ENCODE measurements around the gene IL34. TPM values are rescaled to one million over a fixed set of nuclear protein-coding genes. Genes with fewer than 3 reads are reported as not detected.
A peak's percentile ranks its signal among the peaks of the same experiment; 100 is the strongest.

IL34 gene
- total and polyA plus RNA-seq, 3 experiments from 2014 or later, result not detected

GRCh38 chr16:70650216-70650615 is 3.9 kb downstream of the IL34 start:
- H3K27ac ChIP-seq (ENCODE audit: low read depth, low read length), result no peak overlapping the region
- POLR2A ChIA-PET, result no interaction called here
- DNase-seq, result no peak

DNA sequence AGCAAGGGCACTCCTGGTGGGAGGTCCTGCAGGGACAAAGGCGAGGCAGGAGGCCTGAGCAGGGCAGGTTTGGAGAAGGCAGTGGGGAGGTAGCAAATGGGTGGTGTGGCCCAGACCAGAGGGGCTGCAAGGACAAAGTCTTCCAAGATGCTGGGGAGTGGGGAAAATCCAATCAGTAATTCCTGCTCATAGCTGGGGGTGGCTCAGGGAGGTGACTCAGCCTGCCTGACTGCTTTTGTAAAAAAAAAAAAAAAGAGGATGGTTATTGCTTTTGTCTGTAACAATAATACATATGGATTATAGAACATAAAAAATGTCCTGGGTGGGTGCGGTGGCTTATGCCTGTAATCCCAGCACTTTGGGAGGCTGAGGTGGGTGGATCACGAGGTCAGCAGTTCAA is 5.2 kb downstream of the IL34 start:
- no peaks in the 10 kb centered on the region for H3K27me3 ChIP-seq (ENCODE audit: insufficient read depth, low read length, poor library complexity, severe bottlenecking)
- peaks cover 4 to 5% (median 5%) of the 10 kb centered on the region in 3 donors for H3K4me1 Mint-ChIP-seq

More at GRCh38 chr16:70650216-70650615, 3.9 kb downstream of the IL34 start:
- no peaks in the 10 kb centered on the region for H3K36me3 Mint-ChIP-seq
- H3K4me3 Mint-ChIP-seq, result peak overlapping the region in 1 of 7 donors; percentile 34
- Histone ChIP-seq H3K4me3 (ENCODE audit: low read length) (no peak overlapping the region), H3K9me3 (ENCODE audit: low read length) (no peaks in the 10 kb centered on the region), H3K4me1 (ENCODE audit: insufficient read depth, low read length) (peaks cover 5% of the 10 kb centered on the region), H3K27me3 (ENCODE audit: insufficient read depth, low read length, poor library complexity, severe bottlenecking) (no peaks in the 10 kb centered on the region), H3K36me3 (ENCODE audit: insufficient read depth, low read length) (no peaks in the 10 kb centered on the region)
- H3K4me1 Mint-ChIP-seq, result peaks cover 4 to 5% (median 5%) of the 10 kb centered on the region in 3 donors
- H3K27me3 Mint-ChIP-seq, result peaks cover 0 to 2% of the 10 kb centered on the region in 2 donors
- CTCF ChIA-PET, result no interaction called here
- H3K27ac Mint-ChIP-seq, result peak overlapping the region in 2 of 8 donors; percentile 1 to 95
- no peaks in the 10 kb centered on the region for H3K9me3 Mint-ChIP-seq

DNA sequence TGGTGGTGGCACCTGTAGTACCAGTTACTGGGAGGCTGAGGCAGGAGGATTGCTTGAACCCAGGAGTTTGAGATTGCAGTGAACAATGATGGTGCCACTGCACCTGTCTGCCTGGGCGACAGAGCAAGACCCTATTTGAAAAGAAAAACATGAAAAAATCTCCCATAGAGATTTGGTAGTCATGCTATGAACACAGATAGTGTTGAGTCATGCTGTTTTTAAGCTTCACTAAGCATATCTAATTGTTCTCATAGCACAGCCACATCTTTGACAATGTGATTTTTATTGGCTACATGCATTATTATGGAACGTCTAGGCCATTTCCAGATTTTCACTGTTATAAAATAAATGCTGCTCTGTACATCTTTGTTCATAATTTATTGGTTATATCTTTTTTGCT is 6.0 kb downstream of the IL34 start:
- H3K27ac Mint-ChIP-seq, result no peak overlapping the region
- Histone ChIP-seq H3K4me3 (ENCODE audit: low read length) (no peak overlapping the region), H3K27me3 (ENCODE audit: insufficient read depth, low read length, poor library complexity, severe bottlenecking) (no peaks in the 10 kb centered on the region), H3K36me3 (ENCODE audit: insufficient read depth, low read length) (no peaks in the 10 kb centered on the region), H3K9me3 (ENCODE audit: low read length) (no peaks in the 10 kb centered on the region), H3K27ac (ENCODE audit: low read depth, low read length) (no peak overlapping the region), H3K4me1 (ENCODE audit: insufficient read depth, low read length) (peaks cover 5% of the 10 kb centered on the region)
- no peaks in the 10 kb centered on the region for H3K36me3 Mint-ChIP-seq
- ChIA-PET POLR2A (no interaction called here), CTCF (interaction anchor here (0.8 to 2.5 kb wide), 4 partner anchors 17 to 488 kb away, joined by 3 to 19 read pairs (median 4); no protein-coding TSS in a partner anchor)
- no peak overlapping the region for H3K4me3 Mint-ChIP-seq
- DNase-seq, result no peak
- H3K27me3 Mint-ChIP-seq, result peaks cover 0 to 2% of the 10 kb centered on the region in 2 donors
- H3K9me3 Mint-ChIP-seq, result no peaks in the 10 kb centered on the region
- peaks cover 4 to 5% (median 5%) of the 10 kb centered on the region in 3 donors for H3K4me1 Mint-ChIP-seq

More for the DNA sequence above, 5.2 kb downstream of the IL34 start:
- Mint-ChIP-seq H3K36me3 (no peaks in the 10 kb centered on the region), H3K27ac (no peak overlapping the region), H3K9me3 (no peaks in the 10 kb centered on the region), H3K27me3 (peaks cover 0 to 2% of the 10 kb centered on the region in 2 donors), H3K4me3 (no peak overlapping the region)
- Histone ChIP-seq H3K27ac (ENCODE audit: low read depth, low read length) (no peak overlapping the region), H3K36me3 (ENCODE audit: insufficient read depth, low read length) (no peaks in the 10 kb centered on the region), H3K4me3 (ENCODE audit: low read length) (no peak overlapping the region), H3K9me3 (ENCODE audit: low read length) (no peaks in the 10 kb centered on the region), H3K4me1 (ENCODE audit: insufficient read depth, low read length) (peaks cover 5% of the 10 kb centered on the region)
- DNase-seq, result no peak
- CTCF ChIA-PET, result interaction anchor here (1.2 kb wide), 1 partner anchor 119 kb away, joined by 3 read pairs; no protein-coding TSS in a partner anchor
- POLR2A ChIA-PET, result no interaction called here

DNA sequence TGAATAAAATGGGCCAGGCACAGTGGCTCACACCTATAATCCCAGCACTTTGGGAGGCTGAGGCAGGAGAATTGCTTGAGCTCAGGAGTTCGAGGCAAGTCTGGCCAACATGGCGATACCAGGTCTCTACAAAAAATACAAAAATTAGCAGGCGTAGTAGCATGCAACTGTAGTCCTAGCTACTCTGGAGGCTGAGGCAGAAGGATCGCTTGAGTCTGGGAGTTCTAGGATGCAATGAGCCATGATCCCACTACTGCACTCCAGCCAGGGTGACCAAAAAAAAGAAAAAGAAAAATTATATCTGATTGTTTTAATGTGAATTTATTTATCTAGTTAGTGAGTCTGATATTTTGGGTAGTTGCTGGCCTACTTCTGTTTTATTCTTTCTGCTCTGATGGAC is 7.0 kb downstream of the IL34 start:
- no peaks in the 10 kb centered on the region for H3K36me3 ChIP-seq (ENCODE audit: insufficient read depth, low read length)
- H3K27ac ChIP-seq (ENCODE audit: low read depth, low read length), result no peak overlapping the region
- Mint-ChIP-seq H3K4me3 (no peak overlapping the region), H3K27ac (peak overlapping the region in 3 of 8 donors; percentile 6 to 95 (median 47)), H3K36me3 (no peaks in the 10 kb centered on the region), H3K4me1 (peaks cover 4 to 5% (median 5%) of the 10 kb centered on the region in 3 donors), H3K9me3 (no peaks in the 10 kb centered on the region), H3K27me3 (peaks cover 0 to 2% of the 10 kb centered on the region in 2 donors)
- peaks cover 5% of the 10 kb centered on the region for H3K4me1 ChIP-seq (ENCODE audit: insufficient read depth, low read length)
- H3K9me3 ChIP-seq (ENCODE audit: low read length), result no peaks in the 10 kb centered on the region
- POLR2A ChIA-PET, result no interaction called here
- CTCF ChIA-PET, result interaction anchor here (0.8 to 2.5 kb wide), 10 partner anchors 14 to 489 kb away, joined by 3 to 19 read pairs (median 4); no protein-coding TSS in a partner anchor
- no peaks in the 10 kb centered on the region for H3K27me3 ChIP-seq (ENCODE audit: insufficient read depth, low read length, poor library complexity, severe bottlenecking)
- no peak for DNase-seq
- no peak overlapping the region for H3K4me3 ChIP-seq (ENCODE audit: low read length)

DNA sequence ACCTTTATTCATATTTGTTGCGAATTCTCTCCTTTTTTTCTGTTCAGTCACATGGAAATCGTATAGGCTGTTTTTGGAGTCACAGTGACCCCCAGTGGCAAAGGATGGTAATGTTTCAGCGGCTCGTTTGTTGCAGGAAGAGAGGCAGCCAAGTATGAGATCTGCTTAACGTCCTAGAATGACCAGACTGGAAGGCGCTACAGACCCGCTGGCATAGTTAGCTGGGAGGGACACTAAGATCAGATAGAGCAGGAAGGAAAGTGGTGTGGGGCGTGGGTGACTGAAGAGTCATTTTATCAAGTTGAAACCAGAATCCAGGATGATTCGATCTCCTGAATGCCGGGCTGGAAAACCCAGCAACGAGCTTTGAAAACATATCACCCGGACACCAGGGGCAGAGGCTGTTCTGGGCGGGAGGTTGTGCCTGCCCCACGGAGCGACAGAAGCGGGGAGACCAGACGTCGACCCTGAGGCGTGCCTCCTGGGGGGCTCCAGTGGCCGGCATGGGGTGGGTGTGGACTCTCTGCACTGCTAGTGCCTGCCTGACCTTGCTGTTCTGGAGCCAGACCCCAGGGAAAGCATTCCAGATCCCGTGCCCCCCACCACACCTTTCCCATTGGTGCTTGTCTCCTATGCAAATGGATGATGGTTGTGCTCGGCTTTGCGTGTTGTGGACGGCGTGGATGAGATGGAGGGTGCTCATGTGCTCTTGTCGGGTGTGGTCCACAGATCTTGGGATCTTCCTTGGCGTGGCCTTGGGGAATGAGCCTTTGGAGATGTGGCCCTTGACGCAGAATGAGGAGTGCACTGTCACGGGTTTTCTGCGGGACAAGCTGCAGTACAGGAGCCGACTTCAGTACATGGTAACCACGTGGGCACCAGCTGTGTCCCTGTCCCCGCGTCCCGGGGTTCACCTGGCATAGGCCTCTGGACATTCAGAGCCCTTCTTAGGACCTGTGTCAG is 7.7 kb downstream of the IL34 start:
- Histone ChIP-seq H3K27me3 (ENCODE audit: insufficient read depth, low read length, poor library complexity, severe bottlenecking) (no peaks in the 10 kb centered on the region), H3K9me3 (ENCODE audit: low read length) (no peaks in the 10 kb centered on the region), H3K4me1 (ENCODE audit: insufficient read depth, low read length) (peaks cover 5% of the 10 kb centered on the region), H3K36me3 (ENCODE audit: insufficient read depth, low read length) (no peaks in the 10 kb centered on the region), H3K4me3 (ENCODE audit: low read length) (peak overlapping the region; percentile 14), H3K27ac (ENCODE audit: low read depth, low read length) (no peak overlapping the region)
- H3K9me3 Mint-ChIP-seq, result no peaks in the 10 kb centered on the region
- H3K36me3 Mint-ChIP-seq, result no peaks in the 10 kb centered on the region
- H3K27ac Mint-ChIP-seq, result peak overlapping the region in 5 of 8 donors; percentile 6 to 95 (median 39)
- peak overlapping the region in 6 of 7 donors; percentile 9 to 67 (median 50) for H3K4me3 Mint-ChIP-seq
- ChIA-PET CTCF (interaction anchor here (0.8 to 2.5 kb wide), 10 partner anchors 15 to 329 kb away, joined by 3 to 19 read pairs (median 4); no protein-coding TSS in a partner anchor), POLR2A (no interaction called here)
- DNase-seq, result peak; percentile 54 to 78 (median 65)
- peaks cover 0 to 3% of the 10 kb centered on the region in 2 donors for H3K27me3 Mint-ChIP-seq
- H3K4me1 Mint-ChIP-seq, result peaks cover 4 to 5% (median 5%) of the 10 kb centered on the region in 3 donors

DNA sequence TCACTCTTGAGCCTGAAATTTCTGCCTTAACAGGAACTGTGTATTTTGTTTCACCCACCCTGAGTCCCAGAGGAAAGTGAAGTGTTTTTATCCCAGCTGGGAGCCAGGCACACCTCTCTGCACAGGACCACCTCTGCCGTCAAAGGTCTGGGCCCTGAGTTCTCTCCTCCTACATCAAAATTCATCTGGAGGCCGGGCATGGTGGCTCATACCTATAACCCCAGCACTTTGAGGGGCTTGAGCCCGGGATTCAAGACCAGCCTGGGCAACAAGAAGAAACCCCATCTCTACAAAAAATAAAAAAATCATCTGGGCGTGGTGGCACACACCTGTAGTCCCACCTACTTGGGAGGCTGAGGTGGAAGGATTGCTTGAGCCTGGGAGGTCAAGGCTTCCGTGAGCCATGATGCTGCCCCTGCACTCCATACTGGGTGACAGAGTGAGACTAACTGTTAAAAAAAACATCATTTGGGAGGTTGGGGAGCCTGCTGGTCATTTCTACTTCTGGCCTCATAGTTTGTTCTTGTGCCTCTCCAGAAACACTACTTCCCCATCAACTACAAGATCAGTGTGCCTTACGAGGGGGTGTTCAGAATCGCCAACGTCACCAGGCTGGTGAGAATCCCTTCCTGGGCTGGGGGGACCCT is 9.8 kb downstream of the IL34 start:
- Histone ChIP-seq H3K4me1 (ENCODE audit: insufficient read depth, low read length) (peaks cover 5% of the 10 kb centered on the region), H3K27me3 (ENCODE audit: insufficient read depth, low read length, poor library complexity, severe bottlenecking) (no peaks in the 10 kb centered on the region), H3K4me3 (ENCODE audit: low read length) (no peak overlapping the region), H3K36me3 (ENCODE audit: insufficient read depth, low read length) (no peaks in the 10 kb centered on the region), H3K27ac (ENCODE audit: low read depth, low read length) (no peak overlapping the region), H3K9me3 (ENCODE audit: low read length) (no peaks in the 10 kb centered on the region)
- H3K9me3 Mint-ChIP-seq, result no peaks in the 10 kb centered on the region
- ChIA-PET CTCF (interaction anchor here (0.6 kb wide), 1 partner anchor 1344 kb away, joined by 3 read pairs; no protein-coding TSS in a partner anchor), POLR2A (no interaction called here)
- peaks cover 4 to 5% (median 5%) of the 10 kb centered on the region in 3 donors for H3K4me1 Mint-ChIP-seq
- peaks cover 0 to 3% of the 10 kb centered on the region in 2 donors for H3K27me3 Mint-ChIP-seq
- DNase-seq, result no peak
- H3K36me3 Mint-ChIP-seq, result no peaks in the 10 kb centered on the region
- H3K4me3 Mint-ChIP-seq, result no peak overlapping the region
- no peak overlapping the region for H3K27ac Mint-ChIP-seq

- H3K4me3 ChIP-seq (ENCODE audit: low read length), result no peak overlapping the region
- no peak overlapping the region for H3K27ac ChIP-seq (ENCODE audit: low read depth, low read length)
- ChIA-PET CTCF (no interaction called here), POLR2A (no interaction called here)
- no peaks in the 10 kb centered on the region for H3K36me3 ChIP-seq (ENCODE audit: insufficient read depth, low read length)
- no peaks in the 10 kb centered on the region for H3K36me3 Mint-ChIP-seq
- peaks cover 5% of the 10 kb centered on the region for H3K4me1 ChIP-seq (ENCODE audit: insufficient read depth, low read length)
- H3K9me3 Mint-ChIP-seq, result no peaks in the 10 kb centered on the region
- no peak overlapping the region for H3K4me3 Mint-ChIP-seq
- no peak for DNase-seq
- no peaks in the 10 kb centered on the region for H3K27me3 ChIP-seq (ENCODE audit: insufficient read depth, low read length, poor library complexity, severe bottlenecking)
- H3K27ac Mint-ChIP-seq, result no peak overlapping the region
- H3K9me3 ChIP-seq (ENCODE audit: low read length), result no peaks in the 10 kb centered on the region
- peaks cover 4 to 5% (median 5%) of the 10 kb centered on the region in 3 donors for H3K4me1 Mint-ChIP-seq
- H3K27me3 Mint-ChIP-seq, result peaks cover 0 to 1% of the 10 kb centered on the region in 2 donors
These were observed 10.4 kb downstream of the IL34 start for GRCh38 chr16:70656712-70657263.

Data from CD8-positive, alpha-beta memory T cell (primary cell).